ENCODE data around the gene SLC35C1. TPM values are rescaled to one million over a fixed set of nuclear protein-coding genes. Genes with fewer than 3 reads are reported as not detected.

SLC35C1 gene
- total RNA-seq, 1 experiment from 2014 or later, result 15.6 TPM

DNA sequence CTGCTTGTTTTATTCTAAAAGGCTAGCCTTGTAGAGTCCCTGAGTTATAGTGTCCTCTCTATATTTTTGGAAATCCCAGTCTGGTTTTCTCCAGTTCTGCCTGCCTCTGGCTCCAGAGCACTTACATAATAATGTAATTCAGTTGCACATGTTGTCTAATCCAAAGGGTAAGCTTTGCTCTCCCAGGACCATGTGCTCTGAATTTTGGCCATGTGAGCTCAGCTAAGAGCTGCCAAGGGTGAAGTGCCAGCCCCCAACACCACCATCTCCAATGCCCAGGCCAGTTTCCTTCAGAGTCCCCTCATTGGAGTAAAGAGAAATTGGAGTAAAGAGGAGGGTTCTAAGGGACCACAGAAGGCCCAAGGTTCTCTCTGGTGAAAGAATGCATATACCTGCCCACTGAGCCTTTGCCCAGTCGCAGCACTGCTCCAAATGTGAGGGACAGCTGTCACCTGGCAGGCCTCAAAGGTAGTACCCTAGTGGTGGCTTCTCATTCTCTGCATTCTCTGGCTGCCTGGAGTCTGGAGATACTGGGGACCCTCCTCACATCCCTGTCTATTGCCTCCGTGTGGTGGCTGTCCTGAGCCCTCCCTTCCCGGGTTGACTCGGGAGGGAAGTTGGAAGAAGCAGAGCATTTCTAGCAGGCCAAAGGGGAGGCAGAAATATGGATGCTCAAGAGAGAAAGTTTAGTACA is 47.2 kb downstream of the SLC35C1 start:
- Histone ChIP-seq H4K20me1 (ENCODE audit: insufficient read depth) (peaks cover 16% of the 10 kb centered on the region; the same call in 1 of the 2 replicates), H3K4me3 (no peak overlapping the region), H3K27ac (no peak overlapping the region), H3K4me1 (replicated peaks; ENCODE audit: insufficient read depth) (peaks cover 11% of the 10 kb centered on the region), H3K9me2 (ENCODE audit: insufficient read depth) (no peaks in the 10 kb centered on the region), H2AFZ (no peak overlapping the region), H3K9me3 (ENCODE audit: insufficient read depth, low read depth) (no peaks in the 10 kb centered on the region), H3K4me2 (no peak overlapping the region), H3K36me3 (ENCODE audit: low read depth) (no peaks in the 10 kb centered on the region), H3F3A (ENCODE audit: insufficient read depth, low read depth) (no peaks in the 10 kb centered on the region), H3K79me2 (ENCODE audit: low read depth) (peaks cover 16% of the 10 kb centered on the region; the same call in 1 of the 2 replicates), H3K27me3 (ENCODE audit: insufficient read depth, low read depth) (no peaks in the 10 kb centered on the region)
- TF ChIP-seq CTCF (conservative IDR thresholded peaks at IDR 0.05), result no peak
- no peak for TF ChIP-seq EZH2 (IDR thresholded peaks at IDR 0.05; ENCODE audit: low read depth)
- POLR2A ChIA-PET (ENCODE audit: unreplicated experiment), result no interaction called here
- intact Hi-C loops (cut with micrococcal nuclease; ENCODE audit: unreplicated experiment), result no loop called here
- no TSS peak for BruUV-seq (replicated peaks)
- CTCF ChIA-PET, result no interaction called here
- DNase-seq, result no peak

DNA sequence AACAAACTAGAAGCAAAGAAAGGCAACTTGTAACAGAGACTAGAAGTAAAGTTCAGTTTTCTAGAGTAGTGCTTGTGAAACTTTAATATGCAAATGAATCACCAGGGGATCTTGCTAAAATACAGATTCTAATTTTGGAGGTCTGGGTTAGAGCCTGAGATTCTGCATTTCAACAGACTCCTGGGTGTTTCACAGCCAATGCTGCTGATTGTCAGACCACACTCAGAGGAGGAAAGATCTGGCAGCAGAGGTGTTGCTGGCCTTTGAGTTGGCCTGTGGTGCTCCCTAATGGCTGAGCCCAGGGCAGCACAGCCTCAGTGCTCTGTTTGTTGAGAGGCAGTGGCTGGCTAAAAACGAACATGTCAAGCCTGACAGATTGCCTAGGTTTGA is 47.8 kb downstream of the SLC35C1 start:
- H4K20me1 ChIP-seq (ENCODE audit: insufficient read depth), result peaks cover 16% of the 10 kb centered on the region; the same call in 1 of the 2 replicates
- H3K4me2 ChIP-seq, result no peak overlapping the region
- TF ChIP-seq EZH2 (IDR thresholded peaks at IDR 0.05; ENCODE audit: low read depth) (no peak), CTCF (conservative IDR thresholded peaks at IDR 0.05) (no peak)
- POLR2A ChIA-PET (ENCODE audit: unreplicated experiment), result no interaction called here
- intact Hi-C loops (cut with micrococcal nuclease; ENCODE audit: unreplicated experiment), result no loop called here
- no peaks in the 10 kb centered on the region for H3K9me2 ChIP-seq (ENCODE audit: insufficient read depth)
- peaks cover 11% of the 10 kb centered on the region for H3K4me1 ChIP-seq (replicated peaks; ENCODE audit: insufficient read depth)
- H3K27me3 ChIP-seq (ENCODE audit: insufficient read depth, low read depth), result no peaks in the 10 kb centered on the region
- H3K9me3 ChIP-seq (ENCODE audit: insufficient read depth, low read depth), result no peaks in the 10 kb centered on the region
- H2AFZ ChIP-seq, result no peak overlapping the region
- no peaks in the 10 kb centered on the region for H3K36me3 ChIP-seq (ENCODE audit: low read depth)
- no TSS peak for BruUV-seq (replicated peaks)
- no peak overlapping the region for H3K27ac ChIP-seq
- H3K4me3 ChIP-seq, result no peak overlapping the region
- CTCF ChIA-PET, result no interaction called here
- peaks cover 16% of the 10 kb centered on the region; the same call in 1 of the 2 replicates for H3K79me2 ChIP-seq (ENCODE audit: low read depth)
- no peaks in the 10 kb centered on the region for H3F3A ChIP-seq (ENCODE audit: insufficient read depth, low read depth)
- no peak for DNase-seq

DNA sequence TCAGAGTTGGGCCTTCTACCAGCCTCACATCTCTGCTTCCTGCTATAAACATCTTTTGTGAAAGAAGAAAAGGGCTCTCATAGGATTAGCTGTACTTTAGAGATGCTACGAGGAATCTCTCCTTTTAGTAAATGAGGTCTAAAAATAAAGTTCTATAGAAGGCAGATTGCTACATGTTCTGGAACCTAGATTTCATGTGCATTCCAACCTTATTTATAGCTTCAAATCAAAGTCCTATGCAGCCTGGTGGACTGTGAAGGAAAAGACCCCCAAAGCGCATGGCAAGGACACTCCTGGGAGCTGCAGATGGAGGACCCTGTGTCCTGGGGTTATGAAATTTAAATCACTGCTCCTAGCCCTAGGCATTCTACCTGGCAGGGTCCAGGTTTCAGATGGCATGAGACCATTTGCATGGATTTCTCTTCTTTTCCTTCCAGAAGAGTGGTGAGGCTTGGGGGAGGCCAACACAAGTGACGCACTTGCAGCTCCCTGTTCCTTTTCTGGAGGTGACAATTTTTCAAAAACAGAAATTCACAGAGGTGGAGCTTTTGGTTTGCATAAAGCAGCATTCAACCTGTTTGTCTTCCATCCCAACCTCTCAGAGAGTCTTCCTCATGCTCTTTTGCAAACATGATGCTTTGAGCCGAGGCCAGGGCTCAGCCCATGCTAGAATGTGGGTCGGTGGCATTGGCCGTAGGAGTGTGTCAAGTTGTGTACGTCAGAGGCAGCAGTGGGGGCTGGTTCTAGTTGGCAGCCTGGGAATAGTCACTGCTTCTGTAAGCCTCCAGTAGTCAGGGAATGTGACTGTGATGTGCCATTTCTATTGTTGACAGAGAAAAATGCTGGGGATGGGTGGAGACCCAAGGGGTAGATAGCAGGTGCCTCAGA is 48.6 kb downstream of the SLC35C1 start:
- CTCF ChIA-PET, result no interaction called here
- Histone ChIP-seq H3K9me3 (ENCODE audit: insufficient read depth, low read depth) (no peaks in the 10 kb centered on the region), H3K27me3 (ENCODE audit: insufficient read depth, low read depth) (no peaks in the 10 kb centered on the region), H3K9me2 (ENCODE audit: insufficient read depth) (no peaks in the 10 kb centered on the region), H3K4me2 (no peak overlapping the region), H3F3A (ENCODE audit: insufficient read depth, low read depth) (no peaks in the 10 kb centered on the region), H4K20me1 (ENCODE audit: insufficient read depth) (peaks cover 16% of the 10 kb centered on the region; the same call in 1 of the 2 replicates), H3K79me2 (ENCODE audit: low read depth) (peaks cover 8% of the 10 kb centered on the region; the same call in 1 of the 2 replicates), H3K4me3 (no peak overlapping the region), H3K36me3 (ENCODE audit: low read depth) (0 out of 2 replicates have a peak, but pooled peaks cover under 1% of the 10 kb centered on the region), H3K27ac (no peak overlapping the region), H2AFZ (no peak overlapping the region), H3K4me1 (replicated peaks; ENCODE audit: insufficient read depth) (peaks cover 5% of the 10 kb centered on the region)
- no TSS peak for BruUV-seq (replicated peaks)
- no peak for TF ChIP-seq EZH2 (IDR thresholded peaks at IDR 0.05; ENCODE audit: low read depth)
- no peak for TF ChIP-seq CTCF (conservative IDR thresholded peaks at IDR 0.05)
- POLR2A ChIA-PET (ENCODE audit: unreplicated experiment), result no interaction called here
- intact Hi-C loops (cut with micrococcal nuclease; ENCODE audit: unreplicated experiment), result no loop called here
- no peak for DNase-seq
